Heart left ventricle (tissue), 16 donors: ENCODE measurements around the gene MSH3. TPM values are rescaled to one million over a fixed set of nuclear protein-coding genes. Genes with fewer than 3 reads are reported as not detected.
"Not testable (repeated sequence)": the region's sequence is repeated elsewhere in the genome, so short reads cannot be mapped to it uniquely, and the experiment has no call there.

Experiments used
- ATAC-seq, 4 donors: fragments of 200-7000 bp; cut with Tn5 transposase; one replicate each; pipeline ENCODE4 v1.9.1; 2020 to 2022; ENCODE audit warnings: moderate library complexity in 4 of 4, mild to moderate bottlenecking in 3 of 4, moderate number of reproducible peaks in 1 of 4
- DNase-seq, 5 donors: peaks; one replicate each; pipeline ENCODE4 v3.0.0-alpha.2; 2020
- H3K27ac ChIP-seq, 12 donors: fragments of 200-600 bp; sonication (generic) in 4 of 12; one replicate each; pipeline versions ENCODE4 v1.5.0 to v1.8.0; 2016 to 2022; ENCODE audit warnings: mild to moderate bottlenecking in 2 of 12
- H3K27me3 ChIP-seq, 9 donors: fragments of 200-600 bp; sonication (generic) in 2 of 9; one replicate each; pipeline versions ENCODE4 v1.5.1 to v1.8.0; 2016 to 2022; ENCODE audit warnings: mild to moderate bottlenecking in 3 of 9
- H3K36me3 ChIP-seq, 9 donors: fragments of 200-600 bp; sonication (generic) in 2 of 9; one replicate each; pipeline versions ENCODE4 v1.5.0 to v1.8.0; 2018 to 2022; ENCODE audit warnings: mild to moderate bottlenecking in 2 of 9
- H3K4me1 ChIP-seq, 12 donors: fragments of 200-600 bp; sonication (generic) in 4 of 12; one replicate each; pipeline versions ENCODE4 v1.5.0 to v1.8.0; 2016 to 2022; ENCODE audit warnings: mild to moderate bottlenecking in 3 of 12
- H3K4me3 ChIP-seq, 12 donors: fragments of 200-600 bp; sonication (generic) in 4 of 12; one replicate each; pipeline versions ENCODE4 v1.5.0 to v1.8.0; 2017 to 2022; ENCODE audit warnings: mild to moderate bottlenecking in 9 of 12, moderate library complexity in 4 of 12
- H3K9me3 ChIP-seq, 12 donors: fragments of 200-600 bp; sonication (generic) in 4 of 12; one replicate each; pipeline versions ENCODE4 v1.5.0 to v1.8.0; 2016 to 2022; ENCODE audit warnings: mild to moderate bottlenecking in 1 of 12
- CTCF ChIP-seq, 12 donors: fragments of 200-600 bp; sonication (generic) in 4 of 12; IDR thresholded peaks; one replicate each; pipeline versions ENCODE4 v1.5.0 to v1.8.0; 2018 to 2022; ENCODE audit warnings: antibody characterized with exemption in 12 of 12, mild to moderate bottlenecking in 5 of 12
- POLR2A ChIP-seq, 2 donors: fragments of 450-650 bp; IDR thresholded peaks; one replicate each; pipeline ENCODE4 v1.6.1; 2017; ENCODE audit warnings: antibody characterized with exemption in 2 of 2, mild to moderate bottlenecking in 2 of 2, moderate library complexity in 2 of 2
- WGBS, 4 donors: extraction: QIAGEN DNeasy Blood & Tissue Kit in 2 of 4; methylation state at CpG; one replicate each; pipeline versions ENCODE4 v1.1.5 to v1.1.7; 2013 to 2018; 5-methylcytosine and 5-hydroxymethylcytosine counted together
- intact Hi-C, 10 donors: fragments of 100-400 bp; cut with DNase I; formaldehyde crosslinking; loops; one replicate each; pipeline versions ENCODE4 v1.11.1 to v1.14.2; 2022
- polyA plus RNA-seq, 2 donors: library from polyadenylated mRNA; stranded (reverse); fragments of 200-250 nt; gene quantifications; one replicate each; pipeline ENCODE4 v1.2.3, GENCODE V29; 2013
- total RNA-seq, 9 donors: library from RNA; depleted of rRNA in 2 of 9; stranded (reverse); fragments of >200 nt in 2 of 9; fragmentation: NEBNext Ultra II Directional in 3 of 9; extraction: Animal tissue kit (Norgen Biotek cat#: 25700) in 3 of 9; gene quantifications; one replicate each; pipeline versions ENCODE4 v1.1.0 to v1.2.4, GENCODE V29; 2016 to 2023
- donor health status: ischemic (EF 13 %, LVEDD 7.1; RV severe dilation, severe dysfunction).
- donor health status: healthy with polysubstance abuse.
- donor health status: DM: no; HTN: yes; CAD: no.
- donor health status: DM: no; HTN: no; CAD: no.
- donor health status: ischemic (EF 25% LVEDD 6.9; RV normal size, moderate dysfunction).
- donor health status: ischemic (EF 25% LVEDD 5.7; RV mildly dilated, moderate dysfunction).
- donor health status: healthy.
- donor health status: DM: yes; HTN: yes; CAD: no.
- donor health status: ischemic (EF 35%, LVEDD 5.7; RV mildly dilated, moderate dysfunction).
- donor health status: nonischemic (EF 11% LVEDD 7.7; RV severe dilation, severe dysfunction).
- donor health status: DM: yes; HTN: yes; CAD: no.
- donor health status: PGD.
- donor health status: ischemic (EF 29% LVEDD 5.4; RV normal size, mild dysfunction).
- donor health status: nonischemic (EF 23%, LVEDD 6.1; RV moderate dilation, normal function).

MSH3 gene
- total and polyA plus RNA-seq, 11 donors: 2.9 to 15.8 (median 8.4) TPM

- Histone ChIP-seq H3K4me3 (no peak overlapping the region), H3K36me3 (peaks cover 0 to 17% (median 0%) of the 10 kb centered on the region in 9 donors), H3K27me3 (no peaks in the 10 kb centered on the region), H3K27ac (no peak overlapping the region), H3K4me1 (peaks cover 0 to 10% (median 6%) of the 10 kb centered on the region in 12 donors), H3K9me3 (peaks cover 0 to 17% (median 10%) of the 10 kb centered on the region in 12 donors)
- WGBS, 4 donors: 22 to 33% (median 30%) methylated on average over 2 of the region's 2 CpGs
- DNase-seq: no peak
- ATAC-seq: no peak
- TF ChIP-seq POLR2A (IDR thresholded peaks at IDR 0.05): no peak
- no peak for TF ChIP-seq CTCF (IDR thresholded peaks at IDR 0.05)
- intact Hi-C loops: loop anchor here in 1 of 10 donors (10.0 kb wide), 1 partner anchor 59 kb away; no protein-coding TSS in a partner anchor
Observed at GRCh38 chr5:80825786-80826460, 171.5 kb downstream of the MSH3 start.

DNA sequence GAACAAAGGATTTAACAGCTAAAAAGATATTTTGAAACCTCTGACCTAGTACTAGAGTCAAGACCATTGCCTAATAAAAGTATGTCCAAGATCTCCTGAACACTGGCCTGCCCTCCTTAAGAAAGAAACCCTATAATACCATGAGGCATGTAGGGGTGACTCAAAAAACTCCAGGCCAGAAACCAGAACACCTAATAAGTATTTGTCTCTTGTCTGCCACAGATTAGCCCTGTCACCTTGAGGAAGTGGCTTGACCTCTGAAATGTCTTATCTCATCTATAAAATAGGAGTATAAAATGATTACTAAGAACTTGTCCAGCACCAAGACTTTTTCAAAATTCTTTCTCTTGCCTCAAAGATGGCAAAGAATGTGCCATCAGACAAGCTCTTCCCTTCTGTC, 180.3 kb downstream of the MSH3 start:
- no peak for TF ChIP-seq CTCF (IDR thresholded peaks at IDR 0.05)
- TF ChIP-seq POLR2A (IDR thresholded peaks at IDR 0.05): no peak
- ATAC-seq (no peak), DNase-seq (no peak)
- H3K36me3 ChIP-seq: peaks cover 0 to 5% (median 0%) of the 10 kb centered on the region in 9 donors
- H3K4me1 ChIP-seq: no peaks in the 10 kb centered on the region
- intact Hi-C loops: no loop called here
- no peaks in the 10 kb centered on the region for H3K27me3 ChIP-seq
- H3K4me3 ChIP-seq: no peak overlapping the region
- H3K9me3 ChIP-seq: peaks cover 0 to 2% (median 0%) of the 10 kb centered on the region in 12 donors
- no peak overlapping the region for H3K27ac ChIP-seq

DNA sequence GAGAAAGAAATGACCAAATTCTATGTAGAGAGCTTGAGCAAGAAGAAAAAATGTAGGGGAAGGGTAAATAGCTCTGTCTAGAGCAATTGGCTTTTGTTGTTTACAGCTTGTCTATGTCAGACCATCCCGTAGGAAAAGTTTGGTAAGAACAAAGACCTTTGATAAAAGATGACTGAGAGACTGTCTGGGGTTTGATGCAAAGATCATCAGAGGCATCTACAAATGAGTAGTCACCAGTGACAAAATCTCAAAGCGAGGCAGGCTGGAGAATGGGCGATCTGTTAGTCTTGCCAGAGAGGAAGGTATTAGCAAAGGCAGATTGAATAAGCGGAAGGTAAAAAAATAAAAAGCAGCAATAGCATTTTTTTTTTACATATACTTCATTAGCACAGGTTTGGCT, 180.7 kb downstream of the MSH3 start:
- Histone ChIP-seq H3K27me3 (no peaks in the 10 kb centered on the region), H3K4me3 (no peak overlapping the region), H3K9me3 (no peaks in the 10 kb centered on the region), H3K4me1 (no peaks in the 10 kb centered on the region), H3K36me3 (peaks cover 0 to 5% (median 0%) of the 10 kb centered on the region in 9 donors), H3K27ac (no peak overlapping the region)
- DNase-seq (no peak), ATAC-seq (no peak)
- TF ChIP-seq CTCF (IDR thresholded peaks at IDR 0.05) (no peak), POLR2A (IDR thresholded peaks at IDR 0.05) (no peak)
- intact Hi-C loops: no loop called here
- 91 to 96% (median 92%) methylated on average over 4 of the region's 4 CpGs for WGBS, 4 donors

DNA sequence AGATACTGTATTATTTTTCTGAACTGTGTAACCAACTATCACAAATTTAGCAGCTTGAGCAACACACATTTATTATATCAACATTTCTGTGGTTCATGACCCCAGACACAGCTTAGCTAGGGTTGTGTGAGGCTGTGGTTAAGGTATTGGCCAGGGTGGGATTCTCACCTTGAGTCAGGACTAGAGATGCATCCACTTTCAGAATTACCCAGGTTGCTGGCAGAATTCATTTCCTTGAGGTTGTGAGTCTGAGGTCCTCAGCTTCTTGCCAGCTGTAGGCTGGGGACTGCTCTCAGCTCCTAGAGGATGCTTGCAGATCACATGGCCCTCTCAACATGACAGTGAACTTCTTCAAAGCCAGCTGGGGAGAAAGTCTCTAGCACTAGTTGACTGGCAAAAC, 183.2 kb downstream of the MSH3 start:
- ATAC-seq: no peak
- no peak for DNase-seq
- no peaks in the 10 kb centered on the region for H3K4me1 ChIP-seq
- no peaks in the 10 kb centered on the region for H3K36me3 ChIP-seq
- peaks cover 0 to 4% (median 0%) of the 10 kb centered on the region in 12 donors for H3K9me3 ChIP-seq
- H3K27me3 ChIP-seq: no peaks in the 10 kb centered on the region
- no peak overlapping the region for H3K4me3 ChIP-seq
- intact Hi-C loops: no loop called here
- H3K27ac ChIP-seq: no peak overlapping the region
- TF ChIP-seq POLR2A (IDR thresholded peaks at IDR 0.05) (no peak), CTCF (IDR thresholded peaks at IDR 0.05) (no peak)

DNA sequence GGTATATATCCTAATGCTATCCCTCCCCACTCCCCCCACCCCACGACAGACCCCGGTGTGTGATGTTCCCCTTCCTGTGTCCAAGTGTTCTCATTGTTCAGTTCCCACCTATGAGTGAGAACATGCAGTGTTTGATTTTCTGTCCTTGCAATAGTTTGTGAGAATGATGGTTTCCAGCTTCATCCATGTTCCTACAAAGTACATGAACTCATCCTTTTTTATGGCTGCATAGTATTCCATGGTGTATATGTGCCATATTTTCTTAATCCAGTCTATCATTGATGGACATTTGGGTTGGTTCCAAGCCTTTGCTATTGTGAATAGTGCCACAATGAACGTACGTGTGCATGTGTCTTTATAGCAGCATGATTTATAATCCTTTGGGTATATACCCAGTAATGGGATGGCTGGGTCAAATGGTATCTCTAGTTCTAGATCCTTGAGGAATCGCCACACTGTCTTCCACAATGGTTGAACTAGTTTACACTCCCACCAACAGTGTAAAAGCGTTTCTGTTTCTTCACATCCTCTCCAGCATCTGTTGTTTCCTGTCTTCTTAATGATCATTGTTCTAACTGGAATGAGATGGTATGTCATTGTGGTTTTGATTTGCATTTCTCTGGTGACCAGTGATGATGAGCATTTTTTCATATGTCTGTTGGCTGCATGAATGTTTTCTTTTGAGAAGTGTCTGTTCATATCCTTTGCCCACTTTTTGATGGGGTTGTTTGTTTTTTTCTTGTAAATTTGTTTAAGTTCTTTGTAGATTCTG, 186.8 kb downstream of the MSH3 start:
- 86 to 90% (median 89%) methylated on average over 6 of the region's 6 CpGs for WGBS, 4 donors
- ATAC-seq, H3K27me3 ChIP-seq, H3K4me1 ChIP-seq, H3K36me3 ChIP-seq, DNase-seq, H3K9me3 ChIP-seq, intact Hi-C loops, H3K27ac ChIP-seq, H3K4me3 ChIP-seq: not testable (repeated sequence)

GRCh38 chr5:80846422-80846821, 192.0 kb downstream of the MSH3 start:
- intact Hi-C loops, H3K4me3 ChIP-seq, H3K4me1 ChIP-seq, H3K27me3 ChIP-seq, ATAC-seq, H3K27ac ChIP-seq, DNase-seq: not testable (repeated sequence)
- H3K36me3 ChIP-seq: peaks cover 0 to 14% (median 3%) of the 10 kb centered on the region in 9 donors
- 81 to 89% (median 85%) methylated on average over 4 to 8 of the region's 8 CpGs for whole genome bisulfite sequencing, 4 donors
- peaks cover 0 to 21% (median 13%) of the 10 kb centered on the region in 12 donors for H3K9me3 ChIP-seq

DNA sequence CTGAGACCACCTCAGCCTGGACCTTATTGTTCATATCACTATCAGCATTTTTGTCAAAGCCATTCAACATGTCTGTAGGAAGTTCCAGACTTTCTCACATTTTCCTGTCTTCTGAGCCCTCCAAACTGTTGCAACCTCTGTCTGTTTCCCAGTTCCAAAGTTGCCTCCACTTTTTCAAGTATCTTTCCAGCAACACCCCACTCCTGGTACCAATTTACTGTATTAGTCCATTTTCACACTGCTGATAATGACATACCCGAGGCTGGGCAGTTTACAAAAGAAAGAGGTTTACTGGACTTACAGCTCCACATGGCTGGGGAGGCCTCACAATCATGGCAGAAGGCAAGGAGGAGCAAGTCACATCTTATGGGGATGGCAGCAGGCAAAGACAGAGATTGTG, 195.7 kb downstream of the MSH3 start:
- intact Hi-C loops, H3K27me3 ChIP-seq, H3K4me3 ChIP-seq, ATAC-seq, H3K27ac ChIP-seq, DNase-seq, H3K4me1 ChIP-seq: not testable (repeated sequence)
- Histone ChIP-seq H3K36me3 (peaks cover 0 to 23% (median 6%) of the 10 kb centered on the region in 9 donors), H3K9me3 (peaks cover 0 to 21% (median 13%) of the 10 kb centered on the region in 12 donors)
- 94 to 100% (median 98%) methylated on average over 1 of the region's 1 CpG for WGBS, 4 donors
